Measurements from ENCODE around the gene COL5A1. TPM values are rescaled to one million over a fixed set of nuclear protein-coding genes. Genes with fewer than 3 reads are reported as not detected.

COL5A1 gene
- total and polyA plus RNA-seq, 2 donors from 2014 or later: 2.4 to 23.8 TPM

DNA sequence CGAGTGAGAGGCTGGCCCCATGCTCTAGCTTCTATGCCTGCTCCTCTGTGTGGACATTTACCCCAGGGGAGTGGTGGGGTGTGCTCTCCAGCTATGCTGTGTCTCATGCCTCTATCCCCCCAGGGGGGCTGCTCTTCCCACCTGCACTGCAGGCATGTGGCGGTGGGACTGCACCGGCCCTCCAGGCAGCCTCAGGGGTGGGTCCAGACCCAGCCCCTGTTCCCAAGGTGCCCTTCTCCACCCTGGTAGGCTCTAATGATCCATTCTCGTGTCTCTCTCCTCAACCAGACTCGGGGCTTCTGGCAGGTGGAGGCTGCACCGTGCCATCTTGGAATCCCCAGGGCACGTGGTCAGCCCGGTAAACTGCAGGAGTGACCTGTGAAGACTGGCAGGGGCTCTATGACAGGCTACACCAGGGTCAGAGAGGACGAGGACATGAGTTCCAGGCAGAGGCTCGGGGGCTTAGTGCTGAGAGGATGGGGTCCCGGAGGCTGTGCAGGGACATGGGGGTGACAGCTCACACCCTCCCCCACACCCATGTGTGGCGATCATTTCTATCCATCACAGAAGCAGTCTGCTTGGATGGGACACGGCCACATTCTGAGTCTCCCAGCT lies 22.7 kb upstream of the COL5A1 start:
- DNase-seq (peak in 1 of 5 donors; percentile 18), FAIRE-seq (no peak)
- intact Hi-C loops (cut with DNase I): no loop called here
- Histone ChIP-seq H3K36me3 (ENCODE audit: control insufficient read depth in 2 of 3, insufficient read depth in 3 of 3, low read length in 3 of 3) (no peaks in the 10 kb centered on the region), H3K4me1 (ENCODE audit: control insufficient read depth in 2 of 3, insufficient read depth in 2 of 3, low read depth in 1 of 3, low read length in 3 of 3) (no peaks in the 10 kb centered on the region), H3K27me3 (ENCODE audit: control insufficient read depth, insufficient read depth, low read length) (no peaks in the 10 kb centered on the region), H3K27ac (ENCODE audit: low read depth in 2 of 2, low read length in 2 of 2) (no peak overlapping the region), H3K9me3 (ENCODE audit: control insufficient read depth in 2 of 3, insufficient read depth in 1 of 3, low read length in 3 of 3) (no peaks in the 10 kb centered on the region), H3K9ac (ENCODE audit: low read length in 3 of 3) (no peak overlapping the region), H3K4me3 (ENCODE audit: low read length in 3 of 3) (no peak overlapping the region)
- TF ChIP-seq, protein P1, sequence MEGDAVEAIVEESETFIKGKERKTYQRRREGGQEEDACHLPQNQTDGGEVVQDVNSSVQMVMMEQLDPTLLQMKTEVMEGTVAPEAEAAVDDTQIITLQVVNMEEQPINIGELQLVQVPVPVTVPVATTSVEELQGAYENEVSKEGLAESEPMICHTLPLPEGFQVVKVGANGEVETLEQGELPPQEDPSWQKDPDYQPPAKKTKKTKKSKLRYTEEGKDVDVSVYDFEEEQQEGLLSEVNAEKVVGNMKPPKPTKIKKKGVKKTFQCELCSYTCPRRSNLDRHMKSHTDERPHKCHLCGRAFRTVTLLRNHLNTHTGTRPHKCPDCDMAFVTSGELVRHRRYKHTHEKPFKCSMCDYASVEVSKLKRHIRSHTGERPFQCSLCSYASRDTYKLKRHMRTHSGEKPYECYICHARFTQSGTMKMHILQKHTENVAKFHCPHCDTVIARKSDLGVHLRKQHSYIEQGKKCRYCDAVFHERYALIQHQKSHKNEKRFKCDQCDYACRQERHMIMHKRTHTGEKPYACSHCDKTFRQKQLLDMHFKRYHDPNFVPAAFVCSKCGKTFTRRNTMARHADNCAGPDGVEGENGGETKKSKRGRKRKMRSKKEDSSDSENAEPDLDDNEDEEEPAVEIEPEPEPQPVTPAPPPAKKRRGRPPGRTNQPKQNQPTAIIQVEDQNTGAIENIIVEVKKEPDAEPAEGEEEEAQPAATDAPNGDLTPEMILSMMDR (IDR thresholded peaks at IDR 0.05; ENCODE audit: borderline replicate concordance, extremely low read depth, insufficient read depth): no peak

DNA sequence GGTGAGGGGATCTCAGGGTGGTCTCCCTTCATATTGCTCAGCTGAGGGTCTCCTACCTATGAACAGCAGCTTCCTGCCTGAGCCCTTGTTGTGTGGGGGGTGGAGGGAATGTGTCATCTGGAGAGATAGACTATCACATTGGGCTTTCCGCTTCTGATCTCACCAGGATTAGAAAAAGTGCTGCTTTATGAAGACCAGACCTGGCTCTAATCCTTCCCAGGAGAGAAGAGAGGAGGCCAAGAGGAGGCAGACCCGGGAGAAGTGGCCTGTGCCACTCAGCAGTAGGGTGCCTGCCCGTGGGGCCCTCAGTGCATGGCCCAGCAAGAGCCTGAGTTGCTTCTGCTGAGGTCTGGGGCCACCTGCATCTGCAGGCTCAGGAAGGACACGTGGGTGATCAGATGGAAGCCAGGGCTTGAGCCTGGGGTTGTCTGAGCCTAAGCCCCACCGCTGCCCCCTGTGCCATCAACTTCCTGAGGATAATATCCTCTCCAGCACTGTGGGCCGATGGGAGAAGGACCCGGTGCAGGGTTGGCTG lies 22.1 kb upstream of the COL5A1 start:
- no peak overlapping the region for H3K9ac ChIP-seq (ENCODE audit: low read length in 3 of 3)
- H3K36me3 ChIP-seq (ENCODE audit: control insufficient read depth in 2 of 3, insufficient read depth in 3 of 3, low read length in 3 of 3): no peaks in the 10 kb centered on the region
- no peak overlapping the region for H3K27ac ChIP-seq (ENCODE audit: low read depth in 2 of 2, low read length in 2 of 2)
- FAIRE-seq (no peak), DNase-seq (peak in 1 of 5 donors; percentile 50)
- H3K4me1 ChIP-seq (ENCODE audit: control insufficient read depth in 2 of 3, insufficient read depth in 2 of 3, low read depth in 1 of 3, low read length in 3 of 3): no peaks in the 10 kb centered on the region
- no peak overlapping the region for H3K4me3 ChIP-seq (ENCODE audit: low read length in 3 of 3)
- H3K27me3 ChIP-seq (ENCODE audit: control insufficient read depth, insufficient read depth, low read length): no peaks in the 10 kb centered on the region
- TF ChIP-seq, protein P1 (IDR thresholded peaks at IDR 0.05; ENCODE audit: borderline replicate concordance, extremely low read depth, insufficient read depth): no peak
- H3K9me3 ChIP-seq (ENCODE audit: control insufficient read depth in 2 of 3, insufficient read depth in 1 of 3, low read length in 3 of 3): no peaks in the 10 kb centered on the region
- intact Hi-C loops (cut with DNase I): no loop called here

DNA sequence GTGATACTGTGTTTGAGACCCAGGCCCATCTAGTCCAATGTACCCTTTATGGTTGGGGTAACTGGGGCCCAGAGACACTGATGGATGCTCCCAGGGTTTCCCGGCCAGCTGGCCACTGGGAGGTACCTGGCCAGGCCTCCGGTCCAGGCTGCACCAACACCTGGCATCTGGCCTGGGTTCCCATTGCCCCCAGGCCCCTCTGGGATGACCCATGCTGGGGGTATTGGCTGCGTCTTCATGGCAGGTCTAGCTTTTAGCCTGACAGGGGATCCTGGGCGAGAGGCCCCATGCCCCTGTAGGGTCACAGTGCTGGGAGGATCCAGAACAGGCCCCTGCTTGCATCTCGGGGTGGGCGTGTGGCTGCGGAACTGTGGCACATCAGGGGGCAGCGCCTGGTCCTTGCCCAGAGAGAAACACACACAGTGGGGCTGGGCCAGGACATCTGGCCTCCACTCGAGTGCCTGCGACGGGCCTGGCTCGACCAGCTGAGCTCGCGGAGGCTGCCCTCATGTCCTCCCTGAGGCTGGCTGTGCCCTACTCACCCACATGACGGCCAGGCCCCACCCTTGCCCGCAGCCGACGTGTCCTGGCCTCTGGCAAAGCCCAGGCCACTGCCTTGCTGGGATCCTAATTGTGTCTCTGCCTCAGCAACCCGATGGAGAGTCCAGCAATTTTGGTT lies 21.5 kb upstream of the COL5A1 start:
- DNase-seq: peak in 2 of 5 donors; percentile 23 to 73
- no peak overlapping the region for H3K27ac ChIP-seq (ENCODE audit: low read depth in 2 of 2, low read length in 2 of 2)
- no peaks in the 10 kb centered on the region for H3K4me1 ChIP-seq (ENCODE audit: control insufficient read depth in 2 of 3, insufficient read depth in 2 of 3, low read depth in 1 of 3, low read length in 3 of 3)
- no peak for FAIRE-seq
- H3K4me3 ChIP-seq (ENCODE audit: low read length in 3 of 3): no peak overlapping the region
- H3K36me3 ChIP-seq (ENCODE audit: control insufficient read depth in 2 of 3, insufficient read depth in 3 of 3, low read length in 3 of 3): no peaks in the 10 kb centered on the region
- no peaks in the 10 kb centered on the region for H3K27me3 ChIP-seq (ENCODE audit: control insufficient read depth, insufficient read depth, low read length)
- TF ChIP-seq, protein P1 (IDR thresholded peaks at IDR 0.05; ENCODE audit: borderline replicate concordance, extremely low read depth, insufficient read depth): no peak
- intact Hi-C loops (cut with DNase I): no loop called here
- no peak overlapping the region for H3K9ac ChIP-seq (ENCODE audit: low read length in 3 of 3)
- no peaks in the 10 kb centered on the region for H3K9me3 ChIP-seq (ENCODE audit: control insufficient read depth in 2 of 3, insufficient read depth in 1 of 3, low read length in 3 of 3)
